ENCODE results near the gene TMCC1.
A peak's percentile ranks its signal among the peaks of the same experiment; 100 is the strongest.
"Not testable (repeated sequence)": the region's sequence is repeated elsewhere in the genome, so short reads cannot be mapped to it uniquely, and the experiment has no call there.

TMCC1 gene

DNA sequence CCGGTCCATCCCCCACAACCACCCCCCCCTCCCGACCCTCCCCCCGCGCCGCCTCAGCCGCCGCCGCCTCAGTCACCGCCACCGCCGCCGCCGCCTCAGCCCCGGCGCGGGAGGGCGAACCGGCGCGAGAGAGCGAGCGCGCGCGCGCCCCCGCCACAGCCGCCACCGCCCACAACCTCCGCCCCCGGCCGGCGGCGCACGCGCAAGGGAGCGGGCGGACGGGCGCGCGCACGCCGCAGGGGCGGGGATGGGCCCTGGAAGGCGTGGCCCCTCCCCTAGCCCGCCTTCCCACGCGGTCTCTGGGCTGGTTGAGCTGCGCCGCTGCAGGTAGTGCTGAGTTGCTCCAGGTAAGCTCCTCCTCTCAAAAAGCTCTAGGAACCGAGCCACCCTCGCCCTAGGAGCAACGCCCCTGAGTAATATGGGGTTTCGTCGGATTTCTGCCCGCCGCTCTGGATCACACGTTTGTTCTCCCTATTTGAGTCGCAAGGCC is at the start of gene TMCC1:
TMCC1 (minus strand) TSS at position 131 of the 490 bp plus-strand sequence.
- peak; percentile 85 for DNase-seq (ENCODE audit: low spot score)

DNA sequence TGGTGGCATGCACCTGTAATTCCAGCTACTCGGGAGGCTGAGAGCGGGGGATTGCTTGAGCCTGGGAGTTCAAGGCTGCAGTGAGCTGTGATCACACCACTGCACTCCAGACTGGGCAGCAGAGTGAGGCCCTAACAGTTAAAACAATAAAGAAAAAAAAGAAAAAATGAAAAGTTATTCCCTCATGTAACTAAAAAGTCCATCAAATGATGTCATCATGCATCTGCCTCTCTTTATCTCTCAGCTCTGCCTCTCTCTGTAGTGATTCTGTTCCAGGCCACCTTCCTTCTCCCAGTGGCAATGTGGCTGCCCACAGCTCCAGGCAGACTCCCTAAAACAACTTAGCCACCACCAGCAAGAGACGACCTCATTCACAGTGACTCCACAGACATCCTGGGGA is 49.5 kb upstream of the TMCC1 start:
- no peak for DNase-seq (ENCODE audit: low spot score)

DNA sequence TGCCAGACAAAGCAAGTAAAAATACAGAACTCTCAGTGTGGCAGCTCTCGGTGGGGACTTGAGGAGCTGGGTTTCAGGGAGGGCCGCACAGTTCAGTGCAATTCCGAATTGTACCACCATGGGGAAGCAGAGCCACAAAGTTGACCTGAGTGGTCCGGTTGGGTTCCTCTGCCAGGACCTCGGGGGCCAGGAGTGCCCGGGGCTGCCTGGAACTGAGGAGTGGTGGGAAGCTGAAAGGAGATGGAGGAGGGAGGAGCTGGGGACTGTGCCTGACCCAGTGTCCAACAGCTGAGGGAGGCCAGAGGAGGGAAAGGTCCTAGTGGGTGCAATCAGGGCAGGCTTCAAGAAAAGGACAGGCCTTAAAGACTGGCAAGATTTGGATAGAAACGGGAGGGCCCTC is 48.8 kb upstream of the TMCC1 start:
- peak; percentile 39 for DNase-seq (ENCODE audit: low spot score)

DNA sequence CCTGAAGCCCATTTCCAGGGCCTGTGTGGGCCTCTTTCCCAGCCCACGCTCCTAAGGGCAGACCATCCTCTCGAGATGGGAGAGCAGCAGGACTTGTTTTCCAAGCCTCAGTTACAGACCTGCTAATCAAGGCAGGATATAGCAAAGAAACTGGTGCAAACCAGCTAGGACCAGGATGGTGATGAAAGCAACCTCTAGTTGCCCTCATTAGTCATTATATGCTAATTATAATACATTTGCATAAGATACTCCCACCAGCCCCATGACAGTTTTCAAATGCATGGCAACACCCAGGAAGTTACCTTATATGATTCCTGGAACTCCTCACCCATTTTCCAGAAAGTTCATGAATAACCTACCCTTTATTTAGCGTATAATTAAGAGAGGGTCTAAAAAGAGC is 46.6 kb upstream of the TMCC1 start:
- DNase-seq (ENCODE audit: low spot score) = no peak

DNA sequence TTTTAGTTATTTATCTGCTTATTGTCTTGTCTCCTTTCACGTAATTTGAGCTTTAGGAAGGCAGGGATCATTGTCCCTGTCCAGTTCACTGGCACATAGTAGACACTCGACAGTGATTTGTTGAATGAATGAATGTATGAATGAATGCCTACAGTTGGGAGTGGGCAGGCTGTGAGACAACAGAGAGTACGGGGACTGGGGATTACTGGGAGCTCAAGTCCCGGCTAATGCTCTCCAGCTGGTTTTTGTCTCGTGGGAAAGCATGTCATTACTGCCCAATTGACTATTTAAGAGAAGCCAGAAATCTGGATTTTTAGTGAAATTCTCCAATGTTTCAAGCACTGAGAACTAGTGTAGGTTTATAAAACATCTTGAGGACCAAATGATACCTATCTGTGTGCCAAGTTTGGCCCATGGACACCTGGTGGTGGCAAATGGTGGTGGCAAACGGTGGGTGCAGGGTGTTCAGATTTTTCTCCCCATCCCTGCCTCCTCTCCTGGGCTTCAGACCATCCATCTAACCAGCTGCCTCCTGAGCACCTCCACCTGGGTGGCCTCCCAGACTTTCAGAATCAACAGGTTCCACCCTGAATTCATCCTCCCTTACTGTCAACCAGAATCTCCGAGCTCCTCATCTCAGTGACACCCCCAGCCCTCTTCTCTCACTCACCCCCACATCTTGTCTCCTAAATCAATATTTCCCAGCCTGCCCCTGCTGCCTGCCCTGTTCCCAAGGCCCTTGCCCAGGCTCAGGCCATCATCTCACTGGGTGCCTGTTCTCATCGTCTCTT is 44.8 kb upstream of the TMCC1 start:
- no peak for DNase-seq (ENCODE audit: low spot score)

DNA sequence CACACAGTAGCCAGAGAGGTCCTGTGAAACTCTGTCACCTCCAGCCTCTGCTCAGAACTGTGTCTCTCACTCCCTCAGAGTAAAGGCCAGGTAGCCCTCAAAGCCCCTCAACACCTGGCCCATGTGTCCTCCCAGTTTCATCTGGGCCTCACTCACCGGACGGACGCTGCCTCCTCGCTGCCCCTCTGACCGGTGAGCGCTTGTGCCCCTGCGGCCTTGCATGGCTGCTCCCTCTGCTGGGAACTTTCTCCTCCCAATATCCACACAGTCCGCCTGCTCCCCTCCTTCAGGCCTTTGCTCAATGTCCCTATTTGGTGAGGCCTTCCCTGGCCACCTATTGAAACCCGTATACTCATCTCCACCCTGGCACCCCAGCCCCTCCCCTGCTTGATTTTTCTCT is 44.2 kb upstream of the TMCC1 start:
- no peak for DNase-seq (ENCODE audit: low spot score)

DNA sequence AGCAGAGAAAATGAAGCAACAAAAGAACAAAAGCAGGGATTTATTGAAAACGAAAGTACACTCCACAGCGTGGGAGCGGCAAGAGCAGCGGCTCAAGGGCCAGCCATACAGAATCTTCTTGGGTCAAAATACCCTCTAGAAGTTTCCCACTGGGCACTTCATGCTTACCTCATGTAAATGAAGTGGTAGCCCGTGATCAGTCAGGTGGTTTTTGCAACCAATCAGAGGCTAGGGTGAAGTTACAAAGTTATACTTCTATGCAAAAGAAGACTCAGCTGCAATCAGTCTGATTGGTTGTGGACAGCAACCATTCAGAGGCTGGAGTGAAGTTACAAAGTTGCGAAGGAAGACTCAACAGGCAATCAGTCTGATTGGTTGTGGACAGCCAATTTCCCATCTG is 43.2 kb upstream of the TMCC1 start:
- peak; percentile 15 for DNase-seq (ENCODE audit: low spot score)

DNA sequence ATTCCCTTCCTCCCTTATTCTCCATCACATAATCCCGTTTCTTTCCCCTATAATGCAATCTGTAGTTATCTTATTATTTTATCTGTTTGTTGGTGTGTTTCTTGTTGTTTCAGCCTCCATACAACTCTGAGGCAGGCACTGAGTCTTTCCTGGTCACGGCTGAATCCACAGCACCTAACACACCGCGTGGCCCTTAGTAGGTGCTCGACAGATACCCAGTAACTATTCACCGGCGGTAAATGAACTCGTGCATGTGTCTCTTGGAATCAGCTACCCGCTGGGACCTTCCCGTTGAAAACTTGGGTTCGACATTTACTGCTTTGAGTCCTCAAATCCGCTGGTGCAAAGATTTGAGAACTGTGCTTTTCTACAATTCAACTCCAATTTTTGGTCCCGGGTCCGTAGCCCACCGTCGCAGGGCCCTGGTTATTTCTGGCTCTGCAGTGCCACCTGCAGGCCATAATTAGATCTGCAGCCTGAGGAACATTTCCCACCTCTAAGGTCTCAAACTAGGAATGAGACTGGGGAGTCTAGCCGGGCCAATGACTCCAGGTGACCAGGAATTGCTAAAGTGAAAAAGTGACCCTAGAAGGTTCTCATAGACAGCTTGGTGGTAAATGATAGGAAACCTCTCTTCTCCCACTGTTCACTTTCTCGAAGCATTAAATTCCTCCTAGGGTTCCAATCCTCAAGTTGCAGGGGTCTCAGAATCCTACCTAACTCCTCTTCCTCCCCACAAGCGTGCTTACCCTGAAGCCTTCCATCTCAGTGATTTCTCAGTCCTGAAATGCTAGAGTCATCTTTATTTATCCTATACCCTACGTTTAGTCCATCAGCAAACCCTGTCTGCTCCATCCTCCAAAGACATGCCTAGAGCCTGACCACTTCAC is 41.0 kb upstream of the TMCC1 start:
- DNase-seq (ENCODE audit: low spot score) = peak; percentile 31

DNA sequence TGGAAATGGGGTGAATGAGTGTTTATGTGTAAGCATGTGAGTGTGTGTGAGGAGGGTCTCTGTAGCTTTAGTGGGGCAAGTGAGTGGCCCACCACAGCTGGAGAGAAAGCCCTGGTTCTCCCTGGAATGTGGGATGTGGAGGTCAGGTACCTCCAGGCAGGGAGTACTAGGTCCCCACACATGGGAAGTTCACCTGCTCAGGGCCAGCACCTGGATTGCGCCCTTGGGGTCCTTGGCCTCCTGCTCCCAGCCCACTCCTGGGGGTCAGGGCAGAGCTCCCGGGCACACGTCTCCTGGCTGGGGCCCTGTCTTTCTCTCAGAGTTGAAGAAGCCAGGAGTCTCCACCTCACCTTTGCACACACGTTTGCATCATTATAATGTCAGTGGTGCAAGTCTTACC is 40.0 kb upstream of the TMCC1 start:
- DNase-seq (ENCODE audit: low spot score) = no peak

DNA sequence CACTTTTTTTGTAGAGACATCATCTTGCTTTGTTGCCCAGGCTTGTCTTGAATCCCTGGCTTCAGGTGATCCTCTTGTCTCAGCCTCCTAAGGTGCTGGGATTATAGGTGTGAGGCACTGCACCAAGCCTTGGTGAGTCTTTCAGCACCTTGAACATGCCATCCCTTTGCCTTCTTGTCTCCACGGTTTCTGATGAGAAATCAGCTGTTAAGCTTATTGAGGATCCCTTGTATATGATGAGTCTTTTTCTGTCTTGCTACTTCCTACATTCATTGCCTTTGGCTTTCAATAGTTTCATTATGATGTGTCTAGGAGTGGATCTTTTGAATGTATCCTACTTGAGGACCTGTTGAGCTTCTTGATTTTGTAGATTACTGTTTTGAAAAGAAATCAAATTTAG is 35.9 kb upstream of the TMCC1 start:
- DNase-seq (ENCODE audit: low spot score) = no peak

DNA sequence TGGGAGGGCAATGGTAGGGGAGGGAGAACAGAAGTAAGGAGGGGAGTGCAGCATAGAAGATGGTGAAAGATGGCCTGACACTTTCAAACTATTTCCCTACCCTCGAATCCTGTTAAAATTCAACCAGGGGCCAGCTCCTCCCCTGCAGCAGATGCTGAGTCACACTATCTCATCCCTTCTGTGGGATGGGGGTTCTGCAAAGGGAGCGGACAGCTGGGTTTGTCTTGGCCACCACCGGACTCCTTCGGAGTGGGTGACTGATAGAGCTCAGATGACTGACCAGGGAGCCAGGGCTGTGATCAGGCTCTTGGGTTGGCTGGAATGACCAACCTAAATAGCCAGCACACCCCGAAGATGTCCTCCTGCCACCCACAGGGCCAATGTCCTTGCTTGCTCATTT is 33.6 kb upstream of the TMCC1 start:
- DNase-seq (ENCODE audit: low spot score) = no peak

DNA sequence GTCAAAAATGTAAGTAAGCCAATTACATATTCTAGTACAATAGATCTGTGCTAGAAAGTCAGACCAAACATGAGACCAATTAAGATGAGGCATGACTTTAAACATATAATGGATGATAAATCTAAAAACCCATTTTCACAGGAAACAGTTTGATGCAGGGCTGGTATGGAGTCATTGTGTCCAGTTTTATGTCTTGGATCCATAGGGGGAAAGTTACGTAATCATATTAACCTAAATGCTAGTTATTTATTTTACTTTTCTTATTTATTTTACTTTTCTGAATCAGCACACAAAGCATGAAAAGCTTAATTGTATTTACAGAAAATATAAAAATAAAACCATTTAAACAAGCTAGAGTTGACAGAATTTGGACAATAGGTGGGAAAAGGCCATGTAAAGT is 26.3 kb upstream of the TMCC1 start:
- DNase-seq (ENCODE audit: low spot score) = no peak

DNA sequence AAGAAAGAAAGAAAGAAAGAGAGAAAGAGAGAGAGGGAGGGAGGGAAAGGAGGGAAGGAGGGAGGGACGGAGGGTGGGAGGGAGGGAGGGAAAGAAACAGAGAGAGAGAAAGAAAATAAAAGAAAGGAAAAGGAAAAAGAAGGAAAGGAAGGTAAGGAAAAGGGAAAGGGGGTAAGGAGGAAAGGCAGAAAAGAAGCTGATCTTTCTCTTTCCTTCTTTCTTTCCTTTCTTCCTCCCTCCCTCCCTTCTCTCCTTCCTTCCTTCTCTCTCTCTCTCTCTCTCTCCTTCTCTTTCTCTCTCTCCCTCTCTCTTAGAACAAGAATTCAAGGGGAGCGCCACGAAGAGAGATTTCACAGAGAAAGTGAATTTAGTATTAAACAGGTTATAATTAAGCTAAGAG is 25.8 kb upstream of the TMCC1 start:
- no peak for DNase-seq (ENCODE audit: low spot score)

DNA sequence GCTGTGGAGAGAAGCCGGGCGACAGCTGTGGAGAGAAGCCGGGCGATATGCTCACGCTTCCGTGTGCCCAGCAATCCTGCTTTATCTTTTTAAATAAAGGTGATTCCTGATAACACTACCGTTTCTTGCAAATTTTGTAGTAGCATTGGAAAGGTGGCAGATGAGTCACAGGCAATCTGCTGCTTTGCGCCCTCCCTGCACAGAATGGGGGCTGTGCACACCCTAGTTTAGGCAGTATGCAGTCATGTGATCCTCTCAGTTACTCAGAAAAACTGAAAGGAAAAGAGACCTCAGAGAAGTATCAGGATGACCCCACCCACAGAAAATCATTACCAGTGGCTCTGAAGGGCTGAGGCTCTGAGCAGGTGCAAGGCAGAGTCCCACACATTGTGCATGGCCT is 24.9 kb upstream of the TMCC1 start:
- DNase-seq (ENCODE audit: low spot score) = no peak

DNA sequence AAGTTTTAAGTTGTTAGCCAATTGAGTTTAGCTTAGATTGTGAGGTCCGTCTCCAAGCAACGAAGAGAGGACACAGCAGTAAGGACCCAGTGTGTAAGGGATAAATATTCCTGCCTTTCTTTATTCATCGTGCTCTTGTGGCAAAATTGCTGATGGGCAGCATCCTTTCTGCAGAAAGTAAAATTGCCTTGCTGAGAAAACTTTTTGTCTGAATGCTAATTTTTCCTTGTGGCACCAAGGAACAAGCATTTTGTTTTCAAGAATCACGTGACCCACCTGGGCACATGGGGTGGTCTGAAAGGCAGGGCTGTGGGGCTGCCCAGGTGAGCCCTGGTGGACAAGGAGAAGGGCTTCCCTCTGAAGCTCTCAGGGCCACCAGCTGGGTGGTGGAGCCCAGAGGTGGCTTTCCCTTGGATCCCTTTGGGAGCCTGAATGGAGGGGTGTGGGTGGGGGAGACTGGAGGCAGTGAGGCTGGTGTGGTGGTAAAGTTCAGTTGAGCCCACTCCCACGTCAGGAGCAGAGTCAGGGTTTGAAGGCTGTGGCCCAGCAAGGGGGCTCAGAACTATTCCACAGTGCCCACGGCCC is 24.0 kb upstream of the TMCC1 start:
- no peak for DNase-seq (ENCODE audit: low spot score)

DNA sequence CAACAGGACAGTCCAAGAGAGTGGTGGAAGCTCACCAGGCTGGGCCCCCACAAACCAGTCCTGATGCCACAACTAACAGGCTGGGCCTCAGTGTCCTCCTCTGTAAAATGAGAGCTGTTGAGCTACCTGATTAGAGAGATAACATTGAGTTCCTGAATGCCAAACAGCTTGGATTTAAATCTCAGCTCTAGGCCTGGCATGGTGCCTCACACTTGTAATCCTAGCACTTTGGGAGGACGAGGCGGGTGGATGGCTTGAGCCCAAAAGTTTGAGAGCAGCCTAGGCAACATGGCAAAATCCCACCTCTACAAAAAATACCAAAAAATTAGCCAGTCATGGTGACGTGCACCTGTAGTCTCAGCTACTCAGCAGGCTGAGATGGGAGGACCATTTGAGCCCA is 20.1 kb upstream of the TMCC1 start:
- no peak for DNase-seq (ENCODE audit: low spot score)

DNA sequence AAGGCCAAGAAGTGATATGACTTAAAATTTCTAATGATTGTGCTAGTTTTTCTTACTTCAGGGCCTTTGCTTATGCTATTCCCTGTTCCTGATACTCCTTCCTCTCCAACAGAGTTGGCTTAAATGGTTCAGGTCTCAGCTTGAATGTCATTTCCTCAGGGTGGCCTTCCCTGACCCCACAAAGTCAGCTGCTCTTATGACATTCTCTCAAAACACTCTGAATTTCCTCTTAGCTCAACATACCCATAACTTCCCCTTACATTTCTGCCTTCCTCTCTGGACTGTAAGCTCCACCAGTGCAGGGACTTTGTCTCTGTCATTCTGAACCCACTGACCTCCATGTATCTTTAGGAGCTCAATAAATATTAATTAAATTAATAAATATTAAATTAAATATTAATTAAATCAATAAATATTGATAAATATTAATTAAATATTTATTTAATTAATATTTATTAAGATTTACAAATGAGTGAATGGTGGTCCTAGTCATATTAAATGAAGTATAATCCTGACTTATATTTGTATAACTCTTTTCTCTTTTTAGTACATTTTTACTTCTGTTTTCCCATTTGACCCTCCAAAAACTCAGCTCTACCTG is 17.9 kb upstream of the TMCC1 start:
- DNase-seq (ENCODE audit: low spot score) = no peak

DNA sequence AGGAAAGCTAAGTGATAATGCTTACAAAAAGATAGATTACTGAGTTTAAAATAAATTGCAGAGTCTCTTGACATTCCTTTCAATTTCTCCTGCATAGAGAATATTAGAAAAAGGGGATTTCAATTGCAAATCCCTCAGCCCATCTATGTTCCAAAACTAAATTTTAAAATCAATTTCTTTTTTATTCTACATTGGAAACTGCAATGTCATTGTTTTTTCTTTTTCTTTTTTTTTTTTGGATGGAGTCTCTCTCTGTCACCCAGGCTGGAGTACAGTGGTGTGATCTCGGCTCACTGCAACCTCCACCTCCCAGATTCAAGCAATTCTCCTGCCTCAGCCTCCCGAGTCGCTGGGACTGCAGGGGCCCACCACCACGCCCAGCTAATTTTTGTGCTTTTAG is 15.7 kb upstream of the TMCC1 start:
- not testable (repeated sequence) for DNase-seq (ENCODE audit: low spot score)

DNA sequence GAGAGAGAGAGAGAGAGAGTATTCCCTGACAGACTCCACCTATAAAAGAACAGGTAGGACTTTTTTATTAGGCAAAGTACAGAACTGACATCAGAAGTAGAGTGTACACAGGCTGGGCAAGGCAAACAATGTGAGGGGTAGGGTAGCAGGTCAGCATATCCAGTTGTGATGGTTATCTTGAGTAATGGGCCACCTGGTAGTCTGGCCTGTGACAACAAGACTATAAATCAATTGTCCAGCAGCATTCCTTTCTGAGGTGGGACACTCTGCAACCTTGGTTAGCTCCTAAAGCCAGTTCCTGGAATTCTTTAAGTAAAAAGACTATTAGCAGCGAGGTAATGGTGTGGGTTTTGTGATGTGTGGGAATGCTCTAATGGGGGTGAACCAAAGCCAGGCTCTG is 14.9 kb upstream of the TMCC1 start:
- DNase-seq (ENCODE audit: low spot score) = no peak

DNA sequence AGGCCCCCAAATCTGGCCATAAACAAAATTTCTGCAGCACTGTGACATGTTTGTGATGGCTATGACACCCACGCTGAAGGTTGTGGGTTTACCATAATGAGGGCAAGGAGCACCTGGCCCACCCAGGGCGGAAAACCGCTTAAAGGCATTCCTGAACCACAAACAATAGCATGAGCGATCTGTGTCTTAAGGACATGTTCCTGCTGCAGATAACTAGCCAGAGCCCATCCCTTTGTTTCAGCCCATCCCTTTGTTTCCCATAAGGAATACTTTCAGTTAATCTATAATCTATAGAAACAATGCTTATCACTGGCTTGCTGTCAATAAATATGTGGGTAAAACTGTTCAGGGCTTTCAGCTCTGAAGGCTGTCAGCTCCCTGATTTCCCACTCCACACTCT is 7.8 kb upstream of the TMCC1 start:
- not testable (repeated sequence) for DNase-seq (ENCODE audit: low spot score)

DNA sequence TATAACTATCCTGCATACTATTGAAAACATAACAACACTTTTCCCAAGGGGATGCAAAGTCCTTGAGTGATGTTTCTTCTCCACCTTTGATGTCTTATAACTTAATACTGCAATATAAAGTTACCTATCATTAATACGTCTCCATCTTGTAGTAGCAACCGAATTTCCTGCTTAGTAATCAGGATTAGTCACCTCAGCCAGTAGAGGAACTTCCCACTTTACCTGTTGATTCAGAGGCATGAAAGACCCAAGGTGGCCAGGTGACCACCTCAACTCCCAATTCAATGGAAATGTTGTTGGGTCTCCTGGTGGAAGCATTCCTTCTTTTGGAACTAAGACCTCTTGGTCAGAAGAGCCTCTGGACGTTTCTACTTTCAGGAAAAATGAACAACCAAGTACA is 3.5 kb upstream of the TMCC1 start:
- no peak for DNase-seq (ENCODE audit: low spot score)

DNA sequence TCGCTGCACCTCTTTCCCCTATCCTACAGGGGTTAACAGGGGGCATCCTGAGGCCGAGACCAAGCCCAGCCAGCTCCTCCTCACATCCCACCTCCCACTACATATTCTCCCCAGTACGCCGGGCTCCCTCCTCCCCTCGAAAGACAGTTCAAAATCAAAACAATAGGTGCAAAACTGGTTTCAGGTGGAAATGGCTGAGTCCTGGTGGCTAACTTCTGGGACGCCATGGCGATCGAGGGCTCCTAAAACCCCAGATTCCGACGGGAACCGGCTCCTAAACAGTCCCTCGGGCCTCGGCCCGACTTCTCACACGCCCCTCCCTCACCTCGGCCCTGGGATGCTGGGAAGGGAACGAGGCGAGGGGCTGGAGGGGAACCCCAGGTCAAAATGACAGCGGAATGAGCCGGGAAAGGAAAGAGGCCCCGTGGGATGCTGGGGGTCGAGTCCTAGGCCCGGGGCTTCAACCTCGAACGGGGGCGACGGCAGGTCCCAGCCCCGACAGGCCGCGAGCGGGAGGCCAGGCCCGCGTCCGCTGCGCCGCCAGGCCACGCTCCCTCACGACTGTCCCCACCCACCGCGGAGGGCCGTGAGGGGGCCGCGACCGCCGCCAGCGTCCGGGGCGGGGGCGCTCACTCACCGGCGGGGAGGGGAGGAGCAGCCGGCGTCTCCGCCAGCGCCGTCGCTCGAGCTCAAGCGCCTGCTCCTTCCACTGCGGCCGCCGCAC is 492 bp downstream of the TMCC1 start:
- peak; percentile 60 for DNase-seq (ENCODE audit: low spot score)

Data from activated CD4-positive, alpha-beta T cell treated with anti-CD3 and anti-CD28 coated beads, Interleukin-2, Interleukin-4, amounts not matched to agents 100 ng/mL and 50 ng/mL, durations not matched to agents 16 hours and 8 hours (primary cell).